SK-MEL-5 (cell line): ENCODE measurements around the gene ABLIM3. TPM values are rescaled to one million over a fixed set of nuclear protein-coding genes. Genes with fewer than 3 reads are reported as not detected.

Experiments used
- DNase-seq: peaks from one replicate; pipeline ENCODE4 v3.0.0-alpha.2; 2016; ENCODE audit warnings: low read depth, low spot score
- in situ Hi-C: cut with HindIII; loops from 2 replicates; pipeline ENCODE4 v1.10.0; 2016; ENCODE audit warnings: low sequenced_read_pairs, high pct_unique_total_duplicates, low pct_unique_long_range_greater_than_20kb
- total RNA-seq: library from RNA; depleted of rRNA; stranded (reverse); fragments of >200 nt; shearing (Covaris generic); gene quantifications from 2 replicates; pipeline ENCODE4 v1.2.3, GENCODE V29; 2014

The ABLIM3 gene
- total RNA-seq, 1 experiment from 2014 or later, result 0.58 TPM

- in situ Hi-C loops, result no loop called here
- DNase-seq, result no peak
Observed at GRCh38 chr5:149221731-149222342, 80.5 kb downstream of the ABLIM3 start.

GRCh38 chr5:149223081-149223848 is 82.0 kb downstream of the ABLIM3 start:
- in situ Hi-C loops, result no loop called here
- DNase-seq, result no peak

GRCh38 chr5:149224282-149224681 is 83.0 kb downstream of the ABLIM3 start:
- in situ Hi-C loops, result no loop called here

GRCh38 chr5:149227168-149227826 is 86.0 kb downstream of the ABLIM3 start:
- in situ Hi-C loops, result no loop called here
- DNase-seq, result no peak

More at GRCh38 chr5:149224282-149224681, 83.0 kb downstream of the ABLIM3 start:
- DNase-seq, result no peak

GRCh38 chr5:149228618-149229297 is 87.5 kb downstream of the ABLIM3 start:
- in situ Hi-C loops, result no loop called here

GRCh38 chr5:149229298-149229937 is 88.1 kb downstream of the ABLIM3 start:
- in situ Hi-C loops, result no loop called here
- DNase-seq, result no peak

More at GRCh38 chr5:149228618-149229297, 87.5 kb downstream of the ABLIM3 start:
- DNase-seq, result peak; percentile 84

GRCh38 chr5:149235841-149236240 is 94.5 kb downstream of the ABLIM3 start:
- DNase-seq, result no peak
- in situ Hi-C loops, result no loop called here

GRCh38 chr5:149237662-149238061 is 96.4 kb downstream of the ABLIM3 start:
- in situ Hi-C loops, result no loop called here
- DNase-seq, result peak; percentile 21

- DNase-seq, result no peak
- in situ Hi-C loops, result no loop called here
Observed at GRCh38 chr5:149238540-149238939, 97.2 kb downstream of the ABLIM3 start.

GRCh38 chr5:149239917-149240316 is 98.6 kb downstream of the ABLIM3 start:
- in situ Hi-C loops, result no loop called here
- no peak for DNase-seq

- in situ Hi-C loops, result no loop called here
- DNase-seq, result no peak
Observed at GRCh38 chr5:149240354-149240998, 99.2 kb downstream of the ABLIM3 start.

- DNase-seq, result no peak
- in situ Hi-C loops, result no loop called here
Observed at GRCh38 chr5:149242339-149242738, 101.0 kb downstream of the ABLIM3 start.

GRCh38 chr5:149246906-149247305 is 105.6 kb downstream of the ABLIM3 start:
- no peak for DNase-seq
- in situ Hi-C loops, result no loop called here

GRCh38 chr5:149247726-149248125 is 106.4 kb downstream of the ABLIM3 start:
- DNase-seq, result no peak
- in situ Hi-C loops, result no loop called here

- DNase-seq, result no peak
- in situ Hi-C loops, result no loop called here
Observed at GRCh38 chr5:149251546-149251945, 110.3 kb downstream of the ABLIM3 start.

GRCh38 chr5:149254506-149254905 is 113.2 kb downstream of the ABLIM3 start:
- peak; percentile 4 for DNase-seq
- in situ Hi-C loops, result no loop called here

GRCh38 chr5:149256451-149256850 is 115.2 kb downstream of the ABLIM3 start:
- DNase-seq, result no peak
- in situ Hi-C loops, result no loop called here
